AG04450 (cell line): ENCODE data around the gene CENPV. TPM values are rescaled to one million over a fixed set of nuclear protein-coding genes. Genes with fewer than 3 reads are reported as not detected.
"Not testable (repeated sequence)": the region's sequence is repeated elsewhere in the genome, so short reads cannot be mapped to it uniquely, and the experiment has no call there.

Experiments used
- CTCF ChIA-PET: fragments of 300-600, 350-600 bp; formaldehyde crosslinking; extraction: SDS; loops from one replicate; lab custom pipeline; 2022; ENCODE audit warnings: antibody characterized with exemption, inconsistent platforms; lab: Charles Lee
- POLR2A ChIA-PET: fragments of 350-600 bp; formaldehyde crosslinking; extraction: SDS; loops from one replicate; lab custom pipeline; 2021; ENCODE audit warnings: antibody characterized with exemption, inconsistent platforms; lab: Yijun Ruan, JAX
- DNase-seq: peaks from one replicate; pipeline ENCODE4 v3.0.0-alpha.2; 2011; ENCODE audit warnings: low read depth, low spot score
- H3K27ac ChIP-seq: one replicate; pipeline ENCODE4 v1.5.1; 2012; ENCODE audit warnings: low read depth, low read length, control low read depth
- H3K27me3 ChIP-seq: one replicate; pipeline ENCODE4 v1.6.0; 2012; ENCODE audit warnings: low read length; ENCODE audit not compliant: control insufficient read depth, insufficient read depth
- H3K4me3 ChIP-seq: 2 replicates; pipeline ENCODE4 v1.5.1; 2011; ENCODE audit warnings: mild to moderate bottlenecking, low read depth, low read length, control low read depth
- H3K9me3 ChIP-seq: 2 replicates; pipeline ENCODE4 v1.5.1; 2012; ENCODE audit warnings: low read length; ENCODE audit not compliant: control insufficient read depth, insufficient read depth
- polyA plus RNA-seq: library from polyadenylated mRNA; depleted of rRNA; stranded (reverse); fragments of >200 nt; gene quantifications from 2 replicates; pipeline ENCODE4 v1.2.3, GENCODE V29; 2011
- TF ChIP-seq, protein P1 (sequence below): IDR thresholded peaks from 2 replicates; pipeline ENCODE4 v1.5.1; 2011; ENCODE audit warnings: low read depth, low read length, control low read depth, inconsistent platforms

CENPV gene
- polyA plus RNA-seq, 1 experiment = 65.2 TPM

DNA sequence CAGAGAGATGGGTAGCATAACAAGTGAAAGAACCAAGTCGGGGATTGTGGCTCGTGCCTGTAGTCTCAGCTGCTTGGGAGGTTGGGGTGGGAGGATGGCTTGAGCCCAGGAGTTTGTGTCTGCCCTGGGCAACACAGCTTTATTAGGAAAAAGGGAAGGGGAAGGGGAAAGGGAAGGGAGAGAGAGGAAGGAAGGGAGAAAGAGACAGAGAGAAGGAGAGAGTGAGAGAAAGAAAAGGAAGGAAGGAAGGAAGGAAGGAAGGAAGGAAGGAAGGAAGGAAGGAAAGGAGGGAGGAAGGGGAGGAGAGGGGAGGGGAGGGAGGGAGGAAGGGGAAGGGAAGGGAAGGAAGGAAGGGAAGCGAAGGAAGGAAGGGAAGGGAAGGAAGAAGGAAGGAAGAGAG, 33.3 kb downstream of the CENPV start:
- ChIA-PET CTCF (interaction anchor here (0.6 to 0.7 kb wide), 3 partner anchors 44 to 309 kb away, joined by 3 to 5 read pairs (median 3); no protein-coding TSS in a partner anchor), POLR2A (interaction anchor here (1.2 kb wide), 1 partner anchor 146 kb away, joined by 3 read pairs; no protein-coding TSS in a partner anchor)
- peaks cover 4% of the 10 kb centered on the region for H3K9me3 ChIP-seq
- TF ChIP-seq, protein P1, sequence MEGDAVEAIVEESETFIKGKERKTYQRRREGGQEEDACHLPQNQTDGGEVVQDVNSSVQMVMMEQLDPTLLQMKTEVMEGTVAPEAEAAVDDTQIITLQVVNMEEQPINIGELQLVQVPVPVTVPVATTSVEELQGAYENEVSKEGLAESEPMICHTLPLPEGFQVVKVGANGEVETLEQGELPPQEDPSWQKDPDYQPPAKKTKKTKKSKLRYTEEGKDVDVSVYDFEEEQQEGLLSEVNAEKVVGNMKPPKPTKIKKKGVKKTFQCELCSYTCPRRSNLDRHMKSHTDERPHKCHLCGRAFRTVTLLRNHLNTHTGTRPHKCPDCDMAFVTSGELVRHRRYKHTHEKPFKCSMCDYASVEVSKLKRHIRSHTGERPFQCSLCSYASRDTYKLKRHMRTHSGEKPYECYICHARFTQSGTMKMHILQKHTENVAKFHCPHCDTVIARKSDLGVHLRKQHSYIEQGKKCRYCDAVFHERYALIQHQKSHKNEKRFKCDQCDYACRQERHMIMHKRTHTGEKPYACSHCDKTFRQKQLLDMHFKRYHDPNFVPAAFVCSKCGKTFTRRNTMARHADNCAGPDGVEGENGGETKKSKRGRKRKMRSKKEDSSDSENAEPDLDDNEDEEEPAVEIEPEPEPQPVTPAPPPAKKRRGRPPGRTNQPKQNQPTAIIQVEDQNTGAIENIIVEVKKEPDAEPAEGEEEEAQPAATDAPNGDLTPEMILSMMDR = no peak
- DNase-seq = no peak
- H3K27ac ChIP-seq = no peak overlapping the region
- no peak overlapping the region for H3K4me3 ChIP-seq
- no peaks in the 10 kb centered on the region for H3K27me3 ChIP-seq

GRCh38 chr17:16314859-16315258, 38.4 kb downstream of the CENPV start:
- H3K27me3 ChIP-seq = no peaks in the 10 kb centered on the region
- H3K9me3 ChIP-seq = no peaks in the 10 kb centered on the region
- no peak overlapping the region for H3K27ac ChIP-seq
- CTCF ChIA-PET = no interaction called here
- TF ChIP-seq, protein P1 = no peak
- POLR2A ChIA-PET = no interaction called here
- H3K4me3 ChIP-seq = no peak overlapping the region
- DNase-seq = no peak

- Histone ChIP-seq H3K4me3 (no peak overlapping the region), H3K27ac (no peak overlapping the region), H3K27me3 (no peaks in the 10 kb centered on the region), H3K9me3 (no peaks in the 10 kb centered on the region)
- DNase-seq = no peak
- POLR2A ChIA-PET = interaction anchor here (1.5 to 2.2 kb wide), 3 partner anchors 8 to 66 kb away, joined by 7 read pairs; partner anchors contain the start of gene UBB
- CTCF ChIA-PET = interaction anchor here (1.0 to 1.9 kb wide), 2 partner anchors 9 to 29 kb away, joined by 4 to 11 read pairs; no protein-coding TSS in a partner anchor
- TF ChIP-seq, protein P1 = no peak
These were observed 39.1 kb downstream of the CENPV start for GRCh38 chr17:16314189-16314588.

DNA sequence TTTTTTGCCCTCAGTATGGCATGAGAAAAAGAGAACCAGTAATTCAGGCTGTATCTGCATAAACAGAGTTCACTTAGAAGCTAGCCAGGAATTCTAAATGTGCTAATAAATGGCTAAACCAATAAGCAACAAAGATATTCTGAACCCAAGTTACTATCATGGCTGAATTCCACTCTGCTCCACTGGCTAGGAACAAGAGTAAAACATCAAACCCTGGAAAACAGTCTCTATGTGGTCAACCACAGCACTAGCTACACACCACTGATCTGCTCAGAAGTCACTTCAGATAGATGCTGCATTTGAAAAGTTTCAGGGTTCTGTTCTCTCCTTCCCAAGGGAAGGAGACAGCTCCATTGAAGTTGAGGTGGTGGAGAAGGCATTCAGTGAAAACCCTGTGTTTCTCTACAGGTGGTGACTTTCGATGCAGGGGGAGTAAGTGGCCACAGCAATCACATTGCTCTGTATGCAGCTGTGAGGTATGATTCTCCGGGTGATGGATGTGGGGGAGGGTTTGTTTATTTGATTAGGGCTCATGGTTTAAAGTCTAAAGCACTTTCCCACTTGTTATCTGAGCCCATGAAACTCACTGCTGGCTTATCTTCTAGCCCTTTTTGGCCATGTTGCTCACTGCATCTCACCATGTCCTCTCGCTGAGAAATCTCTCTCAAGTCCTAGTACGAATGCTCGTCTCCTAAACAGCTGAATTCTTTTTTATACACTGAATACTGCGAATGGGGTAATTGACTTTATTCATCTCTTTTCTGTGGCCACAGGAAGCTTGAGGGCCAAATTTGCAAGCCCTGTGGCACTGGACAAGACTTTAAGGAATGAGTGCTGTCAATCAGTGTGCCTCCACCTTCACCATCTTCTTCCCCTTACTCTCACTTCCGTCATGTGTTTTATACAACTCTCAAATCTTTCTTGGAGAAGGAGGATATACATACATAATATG, 39.9 kb downstream of the CENPV start:
- no peaks in the 10 kb centered on the region for H3K27me3 ChIP-seq
- POLR2A ChIA-PET = interaction anchor here (0.5 to 2.2 kb wide), 7 partner anchors 9 to 85 kb away, joined by 3 to 7 read pairs (median 3); partner anchors contain the start of gene UBB
- CTCF ChIA-PET = interaction anchor here (1.0 to 1.9 kb wide), 3 partner anchors 8 to 50 kb away, joined by 4 to 11 read pairs (median 7); no protein-coding TSS in a partner anchor
- peak overlapping the region; percentile 33 for H3K27ac ChIP-seq
- no peaks in the 10 kb centered on the region for H3K9me3 ChIP-seq
- DNase-seq = peak; percentile 65
- H3K4me3 ChIP-seq = no peak overlapping the region
- TF ChIP-seq, protein P1 = no peak

DNA sequence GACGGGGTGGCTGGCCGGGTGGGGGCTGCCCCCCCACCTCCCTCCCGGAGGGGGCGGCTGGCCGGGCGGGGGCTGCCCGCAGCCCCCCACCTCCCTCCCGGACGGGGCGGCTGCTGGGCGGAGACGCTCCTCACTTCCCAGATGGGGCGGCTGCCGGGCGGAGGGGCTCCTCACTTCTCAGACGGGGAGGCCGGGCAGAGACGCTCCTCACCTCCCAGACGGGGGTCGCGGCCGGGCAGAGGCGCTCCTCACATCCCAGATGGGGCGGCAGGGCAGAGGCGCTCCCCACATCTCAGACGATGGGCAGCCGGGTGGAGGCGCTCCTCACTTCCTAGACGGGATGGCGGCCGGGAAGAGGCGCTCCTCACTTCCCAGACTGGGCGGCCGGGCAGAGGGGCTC, 41.2 kb downstream of the CENPV start:
- H3K9me3 ChIP-seq, H3K27me3 ChIP-seq, H3K27ac ChIP-seq, DNase-seq, CTCF ChIA-PET, H3K4me3 ChIP-seq: not testable (repeated sequence)
- POLR2A ChIA-PET = interaction anchor here (2.2 kb wide), 1 partner anchor 69 kb away, joined by 7 read pairs; the partner anchor contains the start of gene UBB
